BLaER1 treated with 17β-estradiol and CSF1 and Interleukin-3, amounts not matched to agents 10 nM and 100 nM (cell line): ENCODE measurements around the gene STX7.

Experiments used
- H3K27ac ChIP-seq, 11 experiments: shearing (Covaris generic); formaldehyde crosslinking; 2 replicates each; pipeline ENCODE4 v1.8.1; 2022
- H3K27me3 ChIP-seq, 11 experiments: shearing (Covaris generic); formaldehyde crosslinking; 2 replicates each; pipeline ENCODE4 v1.8.1; 2022
- H3K36me3 ChIP-seq, 11 experiments: shearing (Covaris generic); formaldehyde crosslinking; 2 replicates each; pipeline ENCODE4 v1.8.1; 2022
- H3K4me1 ChIP-seq, 10 experiments: shearing (Covaris generic); formaldehyde crosslinking; 2 replicates each; pipeline ENCODE4 v1.8.1; 2022
- H3K4me2 ChIP-seq, 11 experiments: shearing (Covaris generic); formaldehyde crosslinking; 2 replicates each; pipeline ENCODE4 v1.8.1; 2022
- H3K4me3 ChIP-seq, 10 experiments: shearing (Covaris generic); formaldehyde crosslinking; 2 replicates each; pipeline ENCODE4 v1.8.1; 2022
- H3K9ac ChIP-seq, 11 experiments: shearing (Covaris generic); formaldehyde crosslinking; 2 replicates each; pipeline ENCODE4 v1.8.1; 2022
- H3K9me3 ChIP-seq, 11 experiments: shearing (Covaris generic); formaldehyde crosslinking; replicated peaks in 1 of 11; 2 replicates each; pipeline ENCODE4 v1.8.1; 2022
- H4K20me1 ChIP-seq, 11 experiments: shearing (Covaris generic); formaldehyde crosslinking; 2 replicates each; pipeline ENCODE4 v1.8.1; 2022
- Cebpa-rat ChIP-seq, 11 experiments: shearing (Covaris generic); IDR thresholded peaks; 2 replicates each; pipeline ENCODE4 v1.8.1; 2022

The STX7 gene

DNA sequence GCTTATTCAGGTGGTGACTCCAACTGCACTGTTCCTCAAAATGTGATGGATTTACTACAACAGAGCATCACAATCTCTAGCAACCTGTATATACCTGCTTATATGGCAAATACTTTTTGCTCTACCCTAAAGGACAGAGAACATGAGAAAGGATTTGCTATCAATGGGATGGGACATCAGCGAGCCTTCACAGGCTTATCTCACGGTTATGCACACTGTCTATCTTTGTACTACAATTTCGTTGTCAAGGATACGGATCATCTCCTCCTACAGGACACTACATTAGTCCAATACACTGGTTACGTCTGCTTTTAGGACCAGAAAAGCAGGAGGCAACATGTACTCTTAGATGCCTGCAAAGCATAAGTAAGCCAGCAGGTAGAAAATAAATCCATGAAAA, 34.2 kb downstream of the STX7 start:
- Histone ChIP-seq H3K27ac (no peak overlapping the region), H3K4me3 (no peak overlapping the region), H3K9me3 (peaks cover 0 to 4% (median 0%) of the 10 kb centered on the region in 11 experiments; a peak in 1 of 22 replicates)

DNA sequence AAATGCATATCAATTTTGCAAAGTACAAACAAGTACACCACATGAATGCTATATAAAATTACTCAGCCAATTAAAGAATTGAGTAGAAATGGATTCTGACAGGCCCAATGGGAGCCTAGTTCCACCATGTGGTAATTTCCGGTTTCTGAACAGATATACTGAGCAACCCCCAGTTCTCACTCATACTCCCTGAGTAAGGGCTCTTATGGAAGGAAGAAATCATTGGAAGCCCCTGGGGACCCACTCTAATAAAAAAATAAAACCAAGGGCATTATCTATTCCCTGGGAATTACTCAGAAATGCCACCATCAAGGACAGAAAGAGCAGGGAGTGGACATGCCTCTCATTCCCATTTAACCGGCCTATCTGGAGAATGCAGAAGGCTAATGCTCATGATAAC, 34.6 kb downstream of the STX7 start:
- peaks cover 0 to 4% (median 0%) of the 10 kb centered on the region in 11 experiments; a peak in 1 of 22 replicates for H3K9me3 ChIP-seq
- no peak overlapping the region for H3K27ac ChIP-seq
- peaks cover 0 to 69% (median 10%) of the 10 kb centered on the region in 11 experiments; a peak in 13 of 22 replicates for H3K36me3 ChIP-seq
- H4K20me1 ChIP-seq: peaks cover 0 to 100% (median 54%) of the 10 kb centered on the region in 11 experiments; a peak in 15 of 22 replicates
- no peak for TF ChIP-seq Cebpa-rat (IDR thresholded peaks at IDR 0.05)
- no peak overlapping the region for H3K9ac ChIP-seq
- no peaks in the 10 kb centered on the region for H3K27me3 ChIP-seq
- H3K4me3 ChIP-seq: no peak overlapping the region
- no peak overlapping the region for H3K4me2 ChIP-seq
- peaks cover 16 to 52% (median 19%) of the 10 kb centered on the region in 10 experiments for H3K4me1 ChIP-seq

More for the DNA sequence above, 34.2 kb downstream of the STX7 start:
- TF ChIP-seq Cebpa-rat (IDR thresholded peaks at IDR 0.05): no peak
- H4K20me1 ChIP-seq: peaks cover 0 to 100% (median 58%) of the 10 kb centered on the region in 11 experiments; a peak in 15 of 22 replicates
- H3K36me3 ChIP-seq: peaks cover 0 to 69% (median 10%) of the 10 kb centered on the region in 11 experiments; a peak in 13 of 22 replicates
- no peak overlapping the region for H3K4me2 ChIP-seq
- H3K27me3 ChIP-seq: no peaks in the 10 kb centered on the region
- H3K4me1 ChIP-seq: peaks cover 16 to 56% (median 19%) of the 10 kb centered on the region in 10 experiments
- no peak overlapping the region for H3K9ac ChIP-seq

DNA sequence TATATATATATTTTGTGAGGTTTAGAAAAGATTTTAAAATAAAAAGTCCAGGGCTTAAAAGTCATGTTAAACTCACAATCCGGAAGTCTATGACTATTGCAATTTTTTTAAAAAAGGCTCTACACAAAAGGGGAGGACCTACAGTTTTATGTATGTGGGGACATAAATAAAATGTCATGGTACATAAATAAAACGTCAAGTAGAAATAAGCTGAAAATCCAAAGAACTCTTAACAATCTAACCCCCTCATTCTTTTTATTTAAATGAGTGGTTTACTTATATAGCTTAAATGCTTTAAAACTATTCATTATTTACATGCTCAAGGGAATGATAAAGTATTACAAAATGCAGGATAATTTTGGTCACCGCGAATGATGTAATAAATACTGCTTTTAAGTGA, 36.2 kb downstream of the STX7 start:
- peaks cover 0 to 4% (median 0%) of the 10 kb centered on the region in 11 experiments; a peak in 1 of 22 replicates for H3K9me3 ChIP-seq
- no peak overlapping the region for H3K4me2 ChIP-seq
- H4K20me1 ChIP-seq: peaks cover 0 to 100% (median 38%) of the 10 kb centered on the region in 11 experiments; a peak in 16 of 22 replicates
- H3K36me3 ChIP-seq: peaks cover 3 to 69% (median 25%) of the 10 kb centered on the region in 11 experiments; a peak in 17 of 22 replicates
- no peak overlapping the region for H3K27ac ChIP-seq
- peaks cover 15 to 36% (median 17%) of the 10 kb centered on the region in 10 experiments for H3K4me1 ChIP-seq
- no peaks in the 10 kb centered on the region for H3K27me3 ChIP-seq
- no peak overlapping the region for H3K4me3 ChIP-seq
- no peak for TF ChIP-seq Cebpa-rat (IDR thresholded peaks at IDR 0.05)
- H3K9ac ChIP-seq: no peak overlapping the region

DNA sequence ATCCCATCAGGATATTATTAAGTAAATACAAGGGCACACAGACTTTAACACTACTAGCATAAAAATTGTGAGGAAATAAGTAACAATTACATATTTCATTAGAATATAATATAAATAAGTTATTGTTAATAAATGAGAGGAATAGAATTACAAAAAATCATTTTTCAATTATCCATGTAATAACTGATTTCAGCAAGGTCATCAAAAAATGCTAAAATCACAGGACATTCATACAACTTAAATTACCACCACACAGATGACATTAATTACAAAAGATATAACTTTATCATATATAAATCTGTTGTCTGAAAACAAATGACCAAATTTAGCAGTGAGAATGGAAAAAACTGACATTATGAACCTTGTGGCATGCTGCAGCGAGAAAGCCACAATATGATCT, 37.0 kb downstream of the STX7 start:
- Histone ChIP-seq H3K4me2 (no peak overlapping the region), H3K4me3 (no peak overlapping the region), H4K20me1 (peaks cover 0 to 100% (median 31%) of the 10 kb centered on the region in 11 experiments; a peak in 16 of 22 replicates), H3K9me3 (peaks cover 0 to 4% (median 0%) of the 10 kb centered on the region in 11 experiments; a peak in 1 of 22 replicates), H3K27me3 (no peaks in the 10 kb centered on the region), H3K27ac (no peak overlapping the region), H3K4me1 (peaks cover 7 to 28% (median 10%) of the 10 kb centered on the region in 10 experiments), H3K9ac (no peak overlapping the region), H3K36me3 (peaks cover 9 to 73% (median 32%) of the 10 kb centered on the region in 11 experiments; a peak in 19 of 22 replicates)
- TF ChIP-seq Cebpa-rat (IDR thresholded peaks at IDR 0.05): no peak

DNA sequence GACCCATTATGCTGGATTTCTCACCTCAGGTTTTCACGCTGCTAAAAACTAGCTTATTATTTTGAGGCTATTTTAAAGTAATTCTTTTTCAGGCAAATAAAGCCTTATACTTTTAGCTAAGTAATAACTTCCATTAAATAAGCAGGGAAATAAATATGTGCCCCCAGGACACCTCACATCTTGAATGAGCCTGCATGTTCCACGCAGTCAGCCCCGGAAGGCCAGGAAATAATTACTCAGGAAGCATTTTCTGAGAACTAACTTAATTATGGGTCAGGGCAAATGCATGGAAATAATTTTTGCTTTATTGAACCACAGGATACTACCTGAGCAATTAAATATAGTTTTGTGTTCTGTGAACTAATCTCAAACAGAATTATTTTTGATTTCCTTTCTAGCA, 41.1 kb downstream of the STX7 start:
- H3K27me3 ChIP-seq: no peaks in the 10 kb centered on the region
- peaks cover 0 to 18% (median 0%) of the 10 kb centered on the region in 10 experiments; a peak in 7 of 20 replicates for H3K4me1 ChIP-seq
- no peaks in the 10 kb centered on the region for H3K9me3 ChIP-seq
- peaks cover 0 to 98% (median under 1%) of the 10 kb centered on the region in 11 experiments; a peak in 10 of 22 replicates for H4K20me1 ChIP-seq
- H3K9ac ChIP-seq: no peak overlapping the region
- peaks cover 31 to 86% (median 66%) of the 10 kb centered on the region in 11 experiments for H3K36me3 ChIP-seq
- H3K4me3 ChIP-seq: no peak overlapping the region
- no peak overlapping the region for H3K4me2 ChIP-seq
- H3K27ac ChIP-seq: no peak overlapping the region
- TF ChIP-seq Cebpa-rat (IDR thresholded peaks at IDR 0.05): no peak

DNA sequence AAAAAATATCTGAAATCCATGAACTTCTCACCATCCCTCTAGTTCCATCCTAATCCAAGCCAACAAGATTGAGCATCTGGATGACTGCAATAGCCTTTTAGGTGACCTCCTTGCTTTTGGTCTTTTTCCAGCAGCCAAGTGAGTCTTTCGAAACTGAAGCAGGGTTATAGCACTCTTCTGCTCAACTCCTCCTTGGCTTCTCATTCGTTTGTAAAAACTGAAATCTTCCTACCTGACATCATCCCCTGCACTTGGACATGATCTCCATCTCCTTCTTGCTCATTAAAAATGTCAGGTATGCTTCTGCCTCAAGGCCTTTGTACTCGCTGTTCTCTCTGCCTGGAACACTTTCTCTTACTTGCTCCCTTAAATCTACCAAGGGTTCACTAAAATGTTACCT, 46.0 kb downstream of the STX7 start:
- peaks cover 0 to 98% (median 0%) of the 10 kb centered on the region in 11 experiments; a peak in 6 of 22 replicates for H4K20me1 ChIP-seq
- no peaks in the 10 kb centered on the region for H3K27me3 ChIP-seq
- no peak overlapping the region for H3K4me3 ChIP-seq
- H3K4me1 ChIP-seq: peaks cover 0 to 37% (median 0%) of the 10 kb centered on the region in 10 experiments; a peak in 8 of 20 replicates
- TF ChIP-seq Cebpa-rat (IDR thresholded peaks at IDR 0.05): no peak
- H3K4me2 ChIP-seq: peak overlapping the region in 3 of 11 experiments; percentile 30 to 59 (median 52); a peak in 5 of 22 replicates
- no peak overlapping the region for H3K9ac ChIP-seq
- H3K27ac ChIP-seq: no peak overlapping the region
- peaks cover 62 to 95% (median 92%) of the 10 kb centered on the region in 11 experiments for H3K36me3 ChIP-seq
- H3K9me3 ChIP-seq: no peaks in the 10 kb centered on the region

DNA sequence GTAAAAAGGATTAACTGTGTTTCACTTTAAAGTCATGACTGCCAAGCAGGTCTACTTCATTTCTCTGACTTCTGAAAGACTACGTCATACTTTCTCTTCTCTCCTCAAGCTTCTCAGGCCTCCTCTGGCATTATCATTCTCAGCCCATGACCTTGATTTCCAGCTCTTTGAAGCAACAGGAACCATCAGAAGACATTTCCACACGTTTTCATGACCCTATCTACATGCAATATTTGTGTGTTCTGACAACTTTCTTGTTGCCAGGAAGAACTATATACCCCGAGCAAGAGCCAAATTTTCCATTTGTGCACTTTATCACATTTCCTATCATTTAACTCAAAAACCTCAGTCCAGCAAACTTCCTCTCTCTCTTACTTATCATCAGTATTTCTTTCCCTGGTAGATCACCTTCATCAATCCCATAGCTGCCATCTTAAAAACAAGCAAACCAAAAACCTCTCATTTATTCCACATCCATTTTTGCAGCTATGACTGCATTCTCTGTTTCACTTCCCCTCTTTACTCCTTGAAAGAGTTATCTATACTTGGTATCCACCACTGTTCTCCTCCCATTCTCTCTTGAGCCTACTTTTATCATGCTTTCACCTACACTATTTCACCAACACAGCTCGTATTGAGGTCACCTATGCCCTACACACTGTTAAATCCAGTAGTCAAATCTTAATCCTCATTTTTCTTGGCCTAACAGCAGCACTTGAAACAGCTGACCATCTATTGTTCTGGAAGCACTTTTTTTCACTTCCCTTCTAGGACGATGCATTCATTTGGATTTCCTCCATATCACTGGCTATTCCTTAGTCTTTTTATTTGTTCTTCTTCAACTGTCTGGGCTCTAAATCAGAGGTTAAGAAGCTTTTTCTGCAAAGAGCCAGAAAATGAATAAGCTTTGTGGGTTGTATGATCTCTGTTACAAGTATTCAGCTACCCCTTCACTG, 47.1 kb downstream of the STX7 start:
- Histone ChIP-seq H3K27me3 (no peaks in the 10 kb centered on the region), H3K4me3 (no peak overlapping the region), H3K4me2 (peak overlapping the region in 4 of 11 experiments; percentile 5 to 59 (median 41); a peak in 7 of 22 replicates), H4K20me1 (peaks cover 0 to 97% (median 0%) of the 10 kb centered on the region in 11 experiments; a peak in 5 of 22 replicates), H3K9me3 (no peaks in the 10 kb centered on the region), H3K27ac (peak overlapping the region in 1 of 11 experiments; percentile 2; a peak in 1 of 22 replicates), H3K4me1 (peaks cover 0 to 37% (median 0%) of the 10 kb centered on the region in 10 experiments; a peak in 8 of 20 replicates), H3K9ac (no peak overlapping the region), H3K36me3 (peaks cover 63 to 95% (median 93%) of the 10 kb centered on the region in 11 experiments)
- no peak for TF ChIP-seq Cebpa-rat (IDR thresholded peaks at IDR 0.05)

DNA sequence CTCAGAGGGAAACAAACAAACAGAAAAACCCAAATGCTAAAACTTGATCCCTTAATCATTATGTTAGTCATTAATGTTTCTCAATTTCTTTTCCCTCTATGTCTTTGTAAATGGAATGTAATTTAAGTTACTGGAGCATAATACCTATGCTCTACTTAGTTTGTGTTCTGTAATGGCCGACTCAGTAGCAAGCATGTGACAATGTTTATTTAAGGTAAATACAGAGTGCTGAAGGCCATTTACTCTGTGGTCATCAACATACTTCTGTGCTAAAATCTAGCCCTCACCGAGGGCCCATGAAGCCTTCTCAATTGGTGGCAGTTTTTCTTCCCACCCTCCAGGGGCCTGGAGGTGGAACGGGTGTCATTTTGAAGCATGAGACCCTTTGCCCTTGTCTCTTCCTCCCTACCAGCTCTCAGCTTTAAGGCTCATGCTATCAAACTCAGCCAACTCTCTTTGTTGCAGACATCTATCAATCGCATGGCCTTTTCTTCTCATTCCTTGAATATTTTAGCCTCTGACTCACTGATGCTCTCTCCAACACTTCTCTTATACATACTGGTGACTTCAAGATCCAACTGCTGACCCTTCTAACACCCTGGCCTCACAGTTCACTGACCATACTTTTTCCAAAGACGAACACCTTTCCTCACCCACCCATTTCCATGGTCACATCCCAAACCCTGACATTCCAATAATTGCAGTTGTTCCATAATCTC, 48.2 kb downstream of the STX7 start:
- Histone ChIP-seq H3K36me3 (peaks cover 61 to 100% (median 97%) of the 10 kb centered on the region in 11 experiments), H3K4me1 (peaks cover 0 to 37% (median 0%) of the 10 kb centered on the region in 10 experiments; a peak in 8 of 20 replicates), H3K4me3 (no peak overlapping the region), H3K27ac (no peak overlapping the region), H3K27me3 (no peaks in the 10 kb centered on the region), H3K9ac (no peak overlapping the region), H4K20me1 (peaks cover 0 to 99% (median 0%) of the 10 kb centered on the region in 11 experiments; a peak in 5 of 22 replicates), H3K9me3 (no peaks in the 10 kb centered on the region), H3K4me2 (peak overlapping the region in 1 of 11 experiments; percentile 52; a peak in 2 of 22 replicates)
- TF ChIP-seq Cebpa-rat (IDR thresholded peaks at IDR 0.05): no peak
